Erythroblast (primary cell): ENCODE data around the gene ADISSP.

ENCODE experiments used
- GATA1 ChIP-seq: IDR thresholded peaks from 2 replicates; pipeline ENCODE4 v1.6.1; 2011; ENCODE audit warnings: low read depth, mild to moderate bottlenecking, control low read depth, low read length, moderate library complexity
- POLR2A ChIP-seq: IDR thresholded peaks from 2 replicates; pipeline ENCODE4 v1.6.1; 2011; ENCODE audit warnings: mild to moderate bottlenecking, low read length

DNA sequence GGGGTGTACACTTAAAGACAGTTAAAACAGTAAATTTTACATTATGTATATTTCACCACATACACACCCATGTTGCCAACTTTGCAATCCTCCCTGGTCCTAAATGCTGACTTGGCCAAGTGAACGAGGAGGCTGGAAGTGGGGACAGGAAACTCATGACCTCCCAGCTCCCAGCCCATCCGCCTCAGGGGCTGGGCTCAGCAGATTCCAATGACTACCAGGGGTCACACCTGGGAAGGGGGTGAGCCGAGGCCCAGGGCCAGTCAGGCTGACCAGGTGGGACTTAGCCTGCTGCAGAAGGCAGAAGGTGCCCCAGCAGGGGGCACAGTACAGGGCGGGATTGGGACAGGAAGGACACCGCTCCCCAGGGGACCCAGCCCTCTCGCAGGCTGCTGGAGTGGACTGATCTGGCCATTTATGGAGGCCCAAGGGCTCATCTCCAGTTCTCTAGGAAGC, 57.5 kb downstream of the ADISSP start:
- TF ChIP-seq POLR2A, result no peak
- no peak for TF ChIP-seq GATA1
